AG09319 (cell line): ENCODE data around the gene OR2C3.

Experiments used
- DNase-seq: peaks from one replicate; pipeline ENCODE4 v3.0.0-alpha.2; 2010; ENCODE audit warnings: low read depth; ENCODE audit errors: extremely low read depth
- TF ChIP-seq, protein P1 (sequence below): IDR thresholded peaks from 2 replicates; pipeline ENCODE4 v1.5.1; 2011; ENCODE audit warnings: low read depth, mild to moderate bottlenecking, inconsistent platforms, low read length, moderate library complexity

The OR2C3 gene

DNA sequence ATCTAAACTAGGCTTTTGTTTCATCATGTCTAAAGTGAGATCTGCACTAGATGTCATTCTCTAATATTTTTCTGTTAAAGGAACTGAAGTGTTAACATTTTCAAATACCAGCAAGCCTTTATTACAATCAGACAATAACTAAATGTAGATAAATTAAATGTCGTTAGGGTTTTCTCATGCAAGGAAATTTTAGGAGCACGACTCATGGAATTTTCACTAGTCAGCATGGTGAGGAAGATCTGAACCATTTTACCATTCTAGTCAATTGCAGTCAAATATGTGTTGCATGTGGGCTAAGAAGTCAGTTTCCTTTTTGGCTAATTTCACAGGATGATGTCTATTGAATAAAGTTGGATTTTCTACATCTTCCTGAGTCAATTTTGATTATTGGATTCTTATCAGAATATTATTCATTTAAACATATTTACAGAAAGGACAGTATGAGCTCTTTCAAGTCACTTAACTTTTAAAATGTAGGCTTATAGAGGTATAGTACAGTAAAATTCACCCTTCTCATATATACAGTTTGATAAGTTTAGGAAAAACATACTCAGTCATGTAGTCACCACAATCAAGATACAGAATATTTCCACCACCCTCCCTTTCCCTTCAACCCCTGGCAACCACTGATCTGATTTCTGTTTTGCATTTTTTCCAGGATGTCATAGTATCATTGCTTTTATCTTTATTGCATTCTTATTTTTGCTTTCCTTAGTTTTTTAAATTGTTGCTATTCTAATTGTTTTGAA lies 21.9 kb upstream of the OR2C3 start:
- no peak for DNase-seq
- TF ChIP-seq, protein P1, sequence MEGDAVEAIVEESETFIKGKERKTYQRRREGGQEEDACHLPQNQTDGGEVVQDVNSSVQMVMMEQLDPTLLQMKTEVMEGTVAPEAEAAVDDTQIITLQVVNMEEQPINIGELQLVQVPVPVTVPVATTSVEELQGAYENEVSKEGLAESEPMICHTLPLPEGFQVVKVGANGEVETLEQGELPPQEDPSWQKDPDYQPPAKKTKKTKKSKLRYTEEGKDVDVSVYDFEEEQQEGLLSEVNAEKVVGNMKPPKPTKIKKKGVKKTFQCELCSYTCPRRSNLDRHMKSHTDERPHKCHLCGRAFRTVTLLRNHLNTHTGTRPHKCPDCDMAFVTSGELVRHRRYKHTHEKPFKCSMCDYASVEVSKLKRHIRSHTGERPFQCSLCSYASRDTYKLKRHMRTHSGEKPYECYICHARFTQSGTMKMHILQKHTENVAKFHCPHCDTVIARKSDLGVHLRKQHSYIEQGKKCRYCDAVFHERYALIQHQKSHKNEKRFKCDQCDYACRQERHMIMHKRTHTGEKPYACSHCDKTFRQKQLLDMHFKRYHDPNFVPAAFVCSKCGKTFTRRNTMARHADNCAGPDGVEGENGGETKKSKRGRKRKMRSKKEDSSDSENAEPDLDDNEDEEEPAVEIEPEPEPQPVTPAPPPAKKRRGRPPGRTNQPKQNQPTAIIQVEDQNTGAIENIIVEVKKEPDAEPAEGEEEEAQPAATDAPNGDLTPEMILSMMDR: no peak

GRCh38 chr1:247552231-247552630 lies 16.0 kb upstream of the OR2C3 start:
- no peak for DNase-seq
- TF ChIP-seq, protein P1: no peak

- TF ChIP-seq, protein P1: no peak
- DNase-seq: no peak
Measured at GRCh38 chr1:247551721-247552120, 15.5 kb upstream of the OR2C3 start.

DNA sequence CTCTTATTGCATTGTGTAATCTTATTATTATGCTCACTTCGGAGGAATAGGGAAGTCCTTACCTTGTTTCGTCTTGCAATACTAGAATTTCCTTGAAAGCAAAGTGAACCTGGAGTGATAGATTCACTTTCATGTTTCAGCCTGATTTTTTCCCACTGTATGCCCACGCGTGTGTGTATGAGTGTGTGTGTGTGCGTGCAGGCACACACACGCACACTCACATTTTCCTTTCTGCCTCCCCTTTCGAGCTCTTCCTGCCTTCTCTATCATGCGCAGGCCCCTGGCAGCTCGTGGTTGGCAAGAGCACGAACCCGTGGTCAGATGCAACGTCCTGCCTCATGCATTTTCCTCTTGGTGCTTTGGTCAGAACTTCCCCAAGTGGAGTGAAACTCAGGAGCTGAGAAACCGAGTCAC lies 12.5 kb upstream of the OR2C3 start, which contains the start of gene GCSAML:
GCSAML (plus strand) TSS at position 366 of the 414 bp plus-strand sequence. CDS start 58 bp downstream, outside the sequence.
- TF ChIP-seq, protein P1: no peak
- no peak for DNase-seq

GRCh38 chr1:247548092-247548491 lies 11.9 kb upstream of the OR2C3 start:
- DNase-seq: no peak
- TF ChIP-seq, protein P1: no peak

DNA sequence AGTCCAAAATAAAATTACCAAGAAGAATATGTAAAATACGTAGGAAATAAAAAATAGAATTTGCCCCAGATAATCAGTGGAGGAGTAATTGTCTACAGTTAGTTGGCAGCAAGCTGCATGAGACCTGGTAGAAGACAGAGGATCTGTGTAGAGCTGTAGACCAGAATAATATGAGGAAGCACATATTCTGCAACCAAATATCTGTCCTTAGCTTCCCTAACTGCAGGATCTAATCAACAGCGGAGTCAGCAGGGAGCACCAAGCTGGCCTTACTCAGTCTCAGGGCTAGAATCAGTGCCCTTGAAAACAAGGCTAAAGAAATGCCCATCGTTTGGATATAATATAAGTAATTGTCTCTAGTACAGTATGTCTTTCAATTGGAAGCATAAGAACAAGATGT lies 6.6 kb upstream of the OR2C3 start:
- TF ChIP-seq, protein P1: no peak
- no peak for DNase-seq

DNA sequence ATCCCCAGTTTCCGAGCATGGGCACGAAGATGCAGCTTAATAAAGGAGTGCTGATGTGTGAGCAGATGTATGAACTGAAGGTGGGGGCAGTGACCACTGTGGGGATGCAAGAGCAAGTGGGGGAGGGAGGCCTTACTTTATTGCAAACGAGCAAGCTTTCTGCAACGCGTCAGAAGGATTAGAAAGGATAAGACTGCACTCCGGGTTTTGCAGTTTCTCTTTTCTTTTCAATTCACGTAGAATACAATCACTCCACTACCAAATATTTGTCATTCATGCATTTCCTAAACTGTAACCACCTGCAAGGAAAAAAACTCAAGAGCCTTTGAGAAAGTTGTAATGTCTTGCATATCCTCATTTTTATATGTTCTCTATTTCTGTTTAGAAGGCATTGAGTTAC lies 4.3 kb upstream of the OR2C3 start:
- TF ChIP-seq, protein P1: no peak
- no peak for DNase-seq
